ENCODE data around the gene PIP5K1C. TPM values are rescaled to one million over a fixed set of nuclear protein-coding genes. Genes with fewer than 3 reads are reported as not detected.

The PIP5K1C gene, protein sequence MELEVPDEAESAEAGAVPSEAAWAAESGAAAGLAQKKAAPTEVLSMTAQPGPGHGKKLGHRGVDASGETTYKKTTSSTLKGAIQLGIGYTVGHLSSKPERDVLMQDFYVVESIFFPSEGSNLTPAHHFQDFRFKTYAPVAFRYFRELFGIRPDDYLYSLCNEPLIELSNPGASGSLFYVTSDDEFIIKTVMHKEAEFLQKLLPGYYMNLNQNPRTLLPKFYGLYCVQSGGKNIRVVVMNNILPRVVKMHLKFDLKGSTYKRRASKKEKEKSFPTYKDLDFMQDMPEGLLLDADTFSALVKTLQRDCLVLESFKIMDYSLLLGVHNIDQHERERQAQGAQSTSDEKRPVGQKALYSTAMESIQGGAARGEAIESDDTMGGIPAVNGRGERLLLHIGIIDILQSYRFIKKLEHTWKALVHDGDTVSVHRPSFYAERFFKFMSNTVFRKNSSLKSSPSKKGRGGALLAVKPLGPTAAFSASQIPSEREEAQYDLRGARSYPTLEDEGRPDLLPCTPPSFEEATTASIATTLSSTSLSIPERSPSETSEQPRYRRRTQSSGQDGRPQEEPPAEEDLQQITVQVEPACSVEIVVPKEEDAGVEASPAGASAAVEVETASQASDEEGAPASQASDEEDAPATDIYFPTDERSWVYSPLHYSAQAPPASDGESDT
- 10 to 100 TPM; 19.3 to 30.8 (median 23.3) TPM for polyA plus RNA-seq (ENCODE audit: insufficient read length in 4 of 4)

GRCh38 chr19:3700242-3701032 lies at the start of gene PIP5K1C:
Gene PIP5K1C (minus strand): TSS chr19:3700468. CDS start chr19:3700390, 78 bp downstream.
- DNase-seq (ENCODE audit: low read depth in 4 of 4, low spot score in 3 of 4) = peak; percentile 76 to 83 (median 78)

DNA sequence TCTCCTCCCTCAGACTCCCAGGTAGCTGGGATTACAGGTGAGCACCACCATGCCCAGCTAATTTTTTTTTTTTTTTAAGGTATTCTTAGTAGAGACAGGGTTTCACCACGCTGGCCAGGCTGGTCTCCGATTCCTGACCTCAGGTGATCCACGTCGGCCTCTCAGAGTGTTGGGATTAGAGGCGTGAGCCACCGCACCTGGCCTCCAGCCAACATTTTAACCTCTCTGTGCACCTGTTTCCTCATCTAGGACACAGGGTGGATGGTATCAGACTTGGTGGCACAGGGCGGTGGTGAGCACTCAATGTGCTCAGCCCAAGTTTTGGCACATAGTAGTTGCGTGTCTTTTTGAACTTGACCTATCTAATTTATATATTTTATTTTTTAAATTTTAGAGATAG lies 48.7 kb upstream of the PIP5K1C start:
- DNase-seq (ENCODE audit: low read depth in 4 of 4, low spot score in 3 of 4) = no peak

GRCh38 chr19:3746371-3747056 lies 46.2 kb upstream of the PIP5K1C start:
- DNase-seq (ENCODE audit: low read depth in 4 of 4, low spot score in 3 of 4) = no peak

DNA sequence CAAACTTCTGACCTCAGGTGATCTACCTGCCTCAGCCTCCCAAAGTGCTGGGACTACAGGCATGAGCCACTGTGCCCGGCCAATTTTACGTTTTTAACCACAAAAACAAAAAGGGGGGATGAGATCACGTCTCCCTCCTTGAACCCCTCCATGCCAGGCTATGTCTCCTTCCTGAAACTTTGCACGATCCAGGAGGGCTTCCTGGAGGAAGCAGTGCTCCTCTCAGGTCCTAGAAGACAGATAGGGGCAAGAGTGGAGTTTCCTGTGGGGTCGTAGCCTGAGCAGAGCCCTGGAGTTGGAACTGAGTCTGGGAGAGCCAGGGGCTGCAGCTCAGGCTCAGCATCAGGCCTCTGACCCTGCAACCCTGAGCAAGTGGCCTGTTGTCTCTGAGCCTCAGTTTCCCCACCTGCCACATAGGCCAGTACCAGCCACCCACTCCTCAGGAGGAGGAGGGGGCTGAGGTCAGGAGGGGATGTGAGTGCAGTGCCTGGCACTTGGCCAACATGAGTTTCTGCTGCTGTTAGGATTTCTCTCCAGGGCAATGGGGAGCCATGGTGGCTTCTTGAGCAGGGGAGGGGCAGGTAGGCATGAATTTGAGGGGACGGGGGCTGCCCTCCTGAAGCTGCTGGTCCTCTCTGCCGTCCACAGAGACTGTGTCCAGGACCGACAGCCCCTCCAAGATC lies 45.2 kb upstream of the PIP5K1C start:
- no peak for DNase-seq (ENCODE audit: low read depth in 4 of 4, low spot score in 3 of 4)

DNA sequence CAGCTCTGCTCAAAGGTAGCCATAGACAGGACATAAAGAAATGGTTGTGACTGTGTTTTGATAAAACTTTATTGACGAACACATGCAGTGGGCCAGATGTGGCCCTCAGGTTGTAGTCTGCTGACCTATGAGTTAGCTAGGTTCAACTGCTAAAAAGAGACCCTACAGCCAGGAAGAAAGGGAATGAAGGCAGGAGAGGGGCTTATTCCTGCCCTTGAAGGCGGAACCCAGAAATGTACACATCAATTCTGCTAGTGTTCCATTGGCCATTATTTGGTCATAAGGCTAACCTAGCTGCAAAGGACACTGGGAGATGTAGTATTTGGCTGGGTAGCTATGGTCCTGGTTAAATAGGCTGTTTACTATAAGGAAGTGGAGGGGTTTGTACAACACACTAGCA lies 43.2 kb upstream of the PIP5K1C start:
- no peak for DNase-seq (ENCODE audit: low read depth in 4 of 4, low spot score in 3 of 4)

- DNase-seq (ENCODE audit: low read depth in 4 of 4, low spot score in 3 of 4) = no peak
Measured at GRCh38 chr19:3740431-3740830, 40.2 kb upstream of the PIP5K1C start.

DNA sequence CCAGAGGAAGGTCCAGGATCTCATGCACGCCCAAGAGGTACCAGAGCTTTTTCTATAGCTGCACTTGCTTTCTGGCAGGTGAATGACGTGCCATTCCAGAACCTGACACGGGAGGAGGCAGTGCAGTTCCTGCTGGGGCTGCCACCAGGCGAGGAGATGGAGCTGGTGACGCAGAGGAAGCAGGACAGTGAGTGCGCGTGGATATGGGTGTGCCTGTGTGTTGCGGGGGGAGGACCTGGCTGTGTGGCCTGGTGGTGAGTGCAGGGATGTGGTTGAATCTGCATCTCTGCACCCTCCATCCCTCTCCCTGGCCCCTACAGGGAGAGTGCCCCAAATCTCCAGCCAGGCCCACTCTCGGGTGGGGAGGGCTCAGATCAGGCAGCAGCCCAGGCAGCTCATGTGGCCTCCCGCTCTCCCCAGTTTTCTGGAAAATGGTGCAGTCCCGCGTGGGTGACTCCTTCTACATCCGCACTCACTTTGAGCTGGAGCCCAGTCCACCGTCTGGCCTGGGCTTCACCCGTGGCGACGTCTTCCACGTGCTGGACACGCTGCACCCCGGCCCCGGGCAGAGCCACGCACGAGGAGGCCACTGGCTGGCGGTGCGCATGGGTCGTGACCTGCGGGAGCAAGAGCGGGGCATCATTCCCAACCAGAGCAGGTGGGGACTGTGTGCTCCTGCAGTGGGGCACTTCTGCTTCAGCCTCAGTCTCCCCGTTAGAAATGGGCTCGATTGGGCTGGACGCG lies 38.4 kb upstream of the PIP5K1C start:
- no peak for DNase-seq (ENCODE audit: low read depth in 4 of 4, low spot score in 3 of 4)

DNA sequence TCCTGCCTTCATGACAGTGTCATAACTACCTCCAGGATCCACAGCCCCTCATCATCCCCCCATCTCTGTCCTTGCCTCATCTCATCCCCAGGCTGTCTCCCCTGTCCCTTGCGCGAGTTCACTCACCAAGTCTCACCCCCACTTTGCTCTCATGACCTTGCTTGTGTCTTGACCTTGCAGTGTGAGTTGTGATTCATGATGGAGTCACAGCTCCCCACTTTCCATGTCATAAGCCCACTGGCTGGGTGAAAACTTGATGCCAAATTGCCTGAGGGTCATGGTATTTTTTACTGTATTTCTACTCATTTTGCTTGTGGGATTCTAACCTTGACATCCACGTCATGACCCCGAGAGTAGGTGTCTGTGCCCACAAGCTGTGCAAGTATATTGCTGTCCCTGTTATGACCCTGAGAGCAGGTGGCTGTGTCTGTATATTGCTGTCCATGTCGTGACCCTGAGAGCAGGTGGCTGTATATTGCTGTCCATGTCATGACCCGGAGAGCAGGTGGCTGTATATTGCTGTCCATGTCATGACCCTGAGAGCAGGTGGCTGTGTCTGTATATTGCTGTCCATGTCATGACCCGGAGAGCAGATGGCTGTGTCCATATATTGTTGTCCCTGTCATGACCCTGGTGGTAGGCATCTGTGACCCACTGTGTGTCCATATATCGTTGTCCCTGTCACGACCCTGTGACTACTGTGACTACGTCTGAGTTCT lies 37.4 kb upstream of the PIP5K1C start:
- no peak for DNase-seq (ENCODE audit: low read depth in 4 of 4, low spot score in 3 of 4)

DNA sequence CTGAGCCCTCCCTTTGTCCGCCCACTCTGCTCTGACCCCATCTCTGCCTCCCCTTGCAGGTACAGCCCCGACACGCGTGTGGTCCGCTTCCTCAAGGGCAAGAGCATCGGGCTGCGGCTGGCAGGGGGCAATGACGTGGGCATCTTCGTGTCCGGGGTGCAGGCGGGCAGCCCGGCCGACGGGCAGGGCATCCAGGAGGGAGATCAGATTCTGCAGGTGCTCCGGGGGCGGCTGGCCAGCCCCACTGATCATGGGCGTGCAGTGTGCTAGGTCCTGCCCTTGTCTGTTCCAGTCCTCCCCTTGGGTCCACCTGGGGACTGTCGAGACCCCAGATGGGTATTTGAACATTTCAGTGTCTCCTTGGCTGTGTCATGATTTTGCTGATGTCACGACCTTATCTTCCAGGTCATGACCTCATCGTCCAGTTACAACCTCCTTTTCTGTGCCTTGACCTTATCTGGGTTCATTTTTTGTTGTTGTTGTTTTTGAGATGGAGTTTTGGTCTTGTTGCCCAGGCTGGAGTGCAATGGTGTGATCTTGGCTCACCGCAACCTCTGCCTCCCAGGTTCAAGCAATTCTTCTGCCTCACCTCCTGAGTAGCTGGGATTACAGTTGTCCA lies 35.9 kb upstream of the PIP5K1C start:
- DNase-seq (ENCODE audit: low read depth in 4 of 4, low spot score in 3 of 4) = no peak

GRCh38 chr19:3734310-3734600 lies 34.0 kb upstream of the PIP5K1C start:
- no peak for DNase-seq (ENCODE audit: low read depth in 4 of 4, low spot score in 3 of 4)

- no peak for DNase-seq (ENCODE audit: low read depth in 4 of 4, low spot score in 3 of 4)
Measured at GRCh38 chr19:3733549-3734309, 33.5 kb upstream of the PIP5K1C start.

GRCh38 chr19:3732108-3732507 lies 31.8 kb upstream of the PIP5K1C start:
- no peak for DNase-seq (ENCODE audit: low read depth in 4 of 4, low spot score in 3 of 4)

DNA sequence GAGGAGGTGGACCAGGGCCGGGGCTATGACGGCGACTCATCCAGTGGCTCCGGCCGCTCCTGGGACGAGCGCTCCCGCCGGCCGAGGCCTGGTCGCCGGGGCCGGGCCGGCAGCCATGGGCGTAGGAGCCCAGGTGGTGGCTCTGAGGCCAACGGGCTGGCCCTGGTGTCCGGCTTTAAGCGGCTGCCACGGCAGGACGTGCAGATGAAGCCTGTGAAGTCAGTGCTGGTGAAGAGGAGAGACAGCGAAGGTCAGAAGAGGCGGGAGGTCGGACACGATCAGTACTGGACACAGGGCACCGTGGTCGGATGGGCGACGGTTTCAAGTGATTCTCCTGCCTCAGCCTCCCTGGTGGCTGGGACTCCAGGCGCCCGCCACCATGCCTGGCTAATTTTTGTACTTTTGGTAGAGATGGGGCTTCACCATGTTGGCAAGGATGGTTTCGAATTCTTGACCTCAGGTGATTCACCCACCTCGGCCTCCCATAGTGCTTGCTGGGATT lies 30.2 kb upstream of the PIP5K1C start:
- DNase-seq (ENCODE audit: low read depth in 4 of 4, low spot score in 3 of 4) = no peak

DNA sequence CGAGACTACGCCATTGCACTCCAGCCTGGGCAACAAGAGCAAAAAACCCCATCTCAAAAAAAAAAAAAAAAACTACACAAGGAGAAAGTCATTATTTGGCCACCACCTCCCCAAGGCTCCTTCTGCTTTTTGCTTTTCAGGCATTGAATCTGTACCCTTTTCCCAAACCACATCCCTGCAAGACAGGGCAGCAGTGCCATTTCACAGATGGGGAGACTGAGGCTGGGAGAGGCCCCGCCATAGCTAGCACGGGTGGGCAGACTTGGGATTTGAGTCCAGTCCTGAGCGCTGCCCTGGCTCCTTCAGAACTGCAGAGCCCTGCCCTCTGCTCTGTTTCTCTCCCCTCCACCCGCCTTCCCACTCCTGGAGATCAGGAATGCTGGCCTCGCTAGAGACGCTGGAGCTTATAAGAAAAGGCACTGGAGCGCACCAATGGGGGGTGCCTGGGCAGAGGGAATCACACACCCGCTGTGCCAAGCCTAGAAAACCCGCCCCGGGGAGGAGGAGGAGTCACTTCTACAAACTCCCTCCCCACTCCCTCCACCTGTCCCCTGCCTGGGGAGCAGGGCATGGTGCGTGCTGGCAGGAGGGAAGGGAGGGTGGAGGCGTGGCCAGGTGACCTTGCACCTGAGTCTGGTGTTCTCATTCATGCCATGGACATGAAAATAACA lies 25.5 kb upstream of the PIP5K1C start:
- DNase-seq (ENCODE audit: low read depth in 4 of 4, low spot score in 3 of 4) = peak in 3 of 4 donors; percentile 45 to 71 (median 61)

DNA sequence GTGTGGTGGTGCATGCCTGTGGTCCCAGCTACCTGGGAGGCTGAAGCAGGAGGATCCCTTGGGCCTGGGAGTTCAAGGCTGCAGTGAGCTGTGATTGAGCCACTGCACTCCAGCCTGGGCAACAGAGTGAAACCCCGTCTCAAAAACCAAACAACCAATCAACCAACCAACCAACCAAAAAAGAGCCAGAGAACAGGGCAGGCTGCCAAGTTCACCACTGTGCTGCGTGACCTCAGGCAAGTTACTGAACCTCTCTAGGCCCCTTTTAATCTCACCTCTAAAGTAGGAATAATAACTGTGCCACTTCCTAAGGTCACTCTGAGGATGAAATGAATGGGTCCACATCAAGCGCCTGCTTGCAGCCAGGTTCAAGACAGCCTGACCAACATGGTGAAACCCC lies 24.9 kb upstream of the PIP5K1C start:
- DNase-seq (ENCODE audit: low read depth in 4 of 4, low spot score in 3 of 4) = no peak

GRCh38 chr19:3723883-3724282 lies 23.6 kb upstream of the PIP5K1C start:
- no peak for DNase-seq (ENCODE audit: low read depth in 4 of 4, low spot score in 3 of 4)

DNA sequence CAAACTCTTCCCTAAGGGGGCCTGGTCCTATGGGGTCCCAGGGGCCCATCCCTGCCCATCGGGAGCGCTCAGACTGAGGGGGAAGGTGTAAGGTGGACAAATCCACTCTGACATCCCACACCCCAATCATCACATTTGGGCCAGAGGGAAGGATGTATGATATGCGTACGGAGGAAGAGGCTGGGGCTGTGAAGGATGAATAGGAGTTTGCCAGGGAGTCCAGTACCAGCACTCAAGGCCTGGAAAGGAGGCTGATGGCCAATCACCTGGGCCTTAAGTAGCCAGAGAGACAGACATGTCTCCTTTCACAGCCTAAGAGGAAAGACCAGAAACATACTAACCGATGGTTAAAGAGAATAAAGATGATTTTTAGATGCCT lies 22.8 kb upstream of the PIP5K1C start:
- DNase-seq (ENCODE audit: low read depth in 4 of 4, low spot score in 3 of 4) = no peak
